BE2C (cell line): ENCODE results near the gene SARDH.
"Not testable (repeated sequence)": the region's sequence is repeated elsewhere in the genome, so short reads cannot be mapped to it uniquely, and the experiment has no call there.

Experiments used
- DNase-seq: peaks from one replicate; pipeline ENCODE4 v3.0.0-alpha.2; 2020
- H3K27me3 ChIP-seq: fragments of 250-450 bp; sonication (Bioruptor Pico); 2 replicates; pipeline ENCODE4 v1.5.1; 2020; ENCODE audit warnings: mild to moderate bottlenecking
- H3K36me3 ChIP-seq: fragments of 250-450 bp; sonication (Bioruptor Pico); 2 replicates; pipeline ENCODE4 v1.5.1; 2020; ENCODE audit warnings: mild to moderate bottlenecking
- H3K4me1 ChIP-seq: fragments of 250-450 bp; sonication (Bioruptor Pico); 2 replicates; pipeline ENCODE4 v1.5.1; 2020
- H3K4me3 ChIP-seq: 2 replicates; pipeline ENCODE4 v1.5.1; 2011; ENCODE audit warnings: low read depth, low read length
- H3K9me3 ChIP-seq: fragments of 250-450 bp; sonication (Bioruptor Pico); 2 replicates; pipeline ENCODE4 v1.5.1; 2020
- TF ChIP-seq, protein P1 (sequence below): IDR thresholded peaks from 2 replicates; pipeline ENCODE4 v1.5.1; 2012; ENCODE audit warnings: mild to moderate bottlenecking, low read depth, low read length

The SARDH gene

DNA sequence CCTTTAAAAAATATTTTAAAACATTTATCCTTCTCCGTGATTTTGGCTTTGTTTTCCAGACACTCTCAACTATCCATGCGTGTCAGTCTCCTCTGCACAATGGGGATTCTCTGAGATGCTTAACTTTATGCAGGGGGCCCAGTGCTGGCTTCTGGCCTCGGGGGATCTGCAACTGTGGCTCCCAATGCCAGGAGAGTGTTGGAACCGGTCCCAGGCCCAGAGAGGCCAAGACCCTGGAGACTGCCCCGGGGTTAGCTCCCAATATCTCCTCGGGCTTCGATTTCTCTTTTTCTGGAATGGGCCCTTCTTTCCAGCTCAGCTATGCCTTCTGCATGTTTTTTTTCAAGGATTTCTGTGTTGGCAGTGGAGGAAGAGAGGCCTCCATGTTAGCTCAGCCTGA lies 20.1 kb upstream of the SARDH start:
- TF ChIP-seq, protein P1, sequence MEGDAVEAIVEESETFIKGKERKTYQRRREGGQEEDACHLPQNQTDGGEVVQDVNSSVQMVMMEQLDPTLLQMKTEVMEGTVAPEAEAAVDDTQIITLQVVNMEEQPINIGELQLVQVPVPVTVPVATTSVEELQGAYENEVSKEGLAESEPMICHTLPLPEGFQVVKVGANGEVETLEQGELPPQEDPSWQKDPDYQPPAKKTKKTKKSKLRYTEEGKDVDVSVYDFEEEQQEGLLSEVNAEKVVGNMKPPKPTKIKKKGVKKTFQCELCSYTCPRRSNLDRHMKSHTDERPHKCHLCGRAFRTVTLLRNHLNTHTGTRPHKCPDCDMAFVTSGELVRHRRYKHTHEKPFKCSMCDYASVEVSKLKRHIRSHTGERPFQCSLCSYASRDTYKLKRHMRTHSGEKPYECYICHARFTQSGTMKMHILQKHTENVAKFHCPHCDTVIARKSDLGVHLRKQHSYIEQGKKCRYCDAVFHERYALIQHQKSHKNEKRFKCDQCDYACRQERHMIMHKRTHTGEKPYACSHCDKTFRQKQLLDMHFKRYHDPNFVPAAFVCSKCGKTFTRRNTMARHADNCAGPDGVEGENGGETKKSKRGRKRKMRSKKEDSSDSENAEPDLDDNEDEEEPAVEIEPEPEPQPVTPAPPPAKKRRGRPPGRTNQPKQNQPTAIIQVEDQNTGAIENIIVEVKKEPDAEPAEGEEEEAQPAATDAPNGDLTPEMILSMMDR = no peak
- no peaks in the 10 kb centered on the region for H3K9me3 ChIP-seq

DNA sequence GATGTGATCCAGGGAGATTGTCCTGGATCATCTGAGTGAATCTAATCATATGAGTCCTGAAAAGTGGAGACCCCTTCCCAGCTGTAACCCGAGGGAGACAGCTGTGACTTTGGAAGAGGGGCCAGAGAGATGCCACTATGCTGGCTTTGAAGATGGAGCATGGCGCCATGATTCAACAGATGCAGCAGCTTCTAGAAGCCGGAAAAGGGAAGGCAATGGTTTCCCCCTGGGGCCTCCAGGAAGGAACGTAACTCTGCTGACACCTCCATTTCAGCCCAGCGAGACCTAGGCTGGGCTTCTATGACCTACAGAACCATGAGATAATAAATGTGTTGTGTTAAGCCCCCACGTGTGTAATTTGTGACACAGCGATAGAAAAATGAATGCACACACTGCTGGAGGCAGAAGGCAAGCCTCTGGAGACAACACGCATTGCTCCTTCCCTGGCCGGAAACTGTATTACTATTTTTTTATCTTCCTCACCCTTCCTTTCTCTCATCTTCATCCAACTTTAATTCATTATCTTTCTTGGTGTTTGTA lies 16.6 kb upstream of the SARDH start:
- Histone ChIP-seq H3K27me3 (no peaks in the 10 kb centered on the region), H3K36me3 (no peaks in the 10 kb centered on the region; the same call in 1 of the 2 replicates), H3K4me1 (no peaks in the 10 kb centered on the region; the same call in 1 of the 2 replicates), H3K4me3 (no peak overlapping the region), H3K9me3 (no peaks in the 10 kb centered on the region)
- TF ChIP-seq, protein P1 = no peak
- no peak for DNase-seq

More for the DNA sequence above, 20.1 kb upstream of the SARDH start:
- Histone ChIP-seq H3K4me3 (no peak overlapping the region), H3K4me1 (no peaks in the 10 kb centered on the region; the same call in 1 of the 2 replicates), H3K36me3 (peaks cover 17% of the 10 kb centered on the region), H3K27me3 (no peaks in the 10 kb centered on the region)
- DNase-seq = peak; percentile 57

DNA sequence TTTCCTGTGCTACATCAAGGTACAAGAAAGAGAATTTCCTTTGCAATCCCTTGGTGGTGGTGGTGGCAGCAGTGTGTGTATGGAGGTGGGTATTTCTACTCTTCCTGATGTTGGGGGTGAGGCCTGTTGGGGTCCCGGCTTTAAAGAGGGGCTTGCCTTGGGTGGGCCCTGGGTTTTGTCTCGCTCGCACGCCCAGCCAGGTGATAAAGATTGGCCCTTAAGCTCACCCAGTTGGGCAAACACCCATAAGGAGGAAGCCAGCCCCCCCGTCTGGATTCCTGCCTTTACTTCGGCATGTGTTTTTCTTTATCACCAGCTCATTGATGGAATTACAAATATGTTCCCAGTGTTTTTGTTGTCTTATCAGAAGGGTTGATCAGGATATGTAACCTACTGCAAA lies 16.0 kb upstream of the SARDH start:
- H3K4me3 ChIP-seq = no peak overlapping the region
- no peak for DNase-seq
- no peaks in the 10 kb centered on the region for H3K36me3 ChIP-seq
- H3K27me3 ChIP-seq = no peaks in the 10 kb centered on the region
- TF ChIP-seq, protein P1 = no peak
- no peaks in the 10 kb centered on the region for H3K9me3 ChIP-seq
- H3K4me1 ChIP-seq = no peaks in the 10 kb centered on the region; the same call in 1 of the 2 replicates

DNA sequence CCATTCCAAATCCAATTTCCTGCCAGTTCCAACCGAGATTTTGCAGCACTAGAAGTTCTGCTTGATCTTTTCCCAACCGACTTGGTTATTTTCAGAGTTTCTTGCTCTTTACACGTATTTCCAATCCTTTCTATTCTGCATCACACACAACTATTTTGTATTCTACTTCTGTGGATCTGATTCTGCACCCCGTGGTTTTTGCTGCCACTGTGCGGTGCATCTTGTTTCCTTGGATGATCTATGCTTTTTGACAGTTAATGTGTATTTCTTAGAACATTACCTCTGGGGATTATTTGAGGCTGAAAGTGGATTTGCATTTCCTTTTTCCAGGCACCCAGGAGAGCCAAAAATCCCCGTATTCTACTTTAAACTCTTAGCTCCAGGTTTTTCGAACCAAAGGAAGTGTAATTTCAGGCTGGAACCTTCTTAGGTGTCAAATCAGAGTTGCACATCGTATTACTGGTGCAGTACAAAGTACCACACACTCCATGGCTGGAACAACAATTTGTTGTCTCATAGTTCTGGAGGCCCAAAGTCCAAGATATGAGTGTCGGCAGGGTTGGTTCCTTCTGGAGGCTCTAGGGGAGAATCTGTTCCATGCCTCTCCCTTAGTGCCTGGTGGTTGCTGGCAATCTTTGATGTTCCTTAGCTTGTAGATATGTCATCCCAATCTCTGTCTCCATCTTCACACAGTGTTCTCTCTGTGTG lies 14.7 kb upstream of the SARDH start:
- H3K4me3 ChIP-seq = no peak overlapping the region
- no peaks in the 10 kb centered on the region for H3K9me3 ChIP-seq
- TF ChIP-seq, protein P1 = no peak
- DNase-seq = no peak
- no peaks in the 10 kb centered on the region for H3K27me3 ChIP-seq
- H3K4me1 ChIP-seq = no peaks in the 10 kb centered on the region; the same call in 1 of the 2 replicates
- H3K36me3 ChIP-seq = no peaks in the 10 kb centered on the region

DNA sequence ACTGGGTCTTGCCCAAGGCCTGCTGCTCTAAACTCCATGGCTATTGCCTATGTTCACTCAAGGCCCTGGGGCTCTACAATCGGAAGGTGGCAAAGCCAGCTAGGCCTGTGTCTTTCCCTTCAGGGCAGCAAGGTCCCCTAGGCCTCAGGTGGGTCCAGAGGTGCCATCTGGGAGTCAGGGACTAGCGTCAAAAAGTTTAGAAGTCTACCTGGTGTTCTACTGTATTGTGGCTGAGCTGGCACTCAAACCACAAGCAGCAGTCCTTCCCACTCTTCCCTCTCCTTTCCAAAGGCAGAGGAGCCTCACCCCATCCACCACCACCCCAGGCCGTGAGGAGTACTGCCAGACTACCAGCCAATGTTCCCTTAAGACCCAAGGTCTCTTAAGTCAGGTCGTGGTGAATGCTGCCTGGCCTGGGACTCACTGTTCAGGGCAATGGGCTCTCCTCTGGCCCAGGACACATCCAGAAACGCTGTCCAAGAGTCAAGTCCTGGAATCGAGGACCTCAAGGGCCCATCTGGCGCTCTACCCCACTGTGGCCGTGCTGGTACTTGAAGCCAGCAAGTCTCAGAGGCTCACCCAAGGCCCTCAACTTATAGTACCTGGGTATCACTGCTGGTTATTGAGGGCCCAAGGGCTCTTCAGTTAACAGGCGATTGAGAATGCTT lies 13.0 kb upstream of the SARDH start:
- H3K36me3 ChIP-seq = no peaks in the 10 kb centered on the region
- no peak for DNase-seq
- TF ChIP-seq, protein P1 = no peak
- H3K4me3 ChIP-seq = no peak overlapping the region
- no peaks in the 10 kb centered on the region for H3K4me1 ChIP-seq
- no peaks in the 10 kb centered on the region for H3K27me3 ChIP-seq
- no peaks in the 10 kb centered on the region for H3K9me3 ChIP-seq

DNA sequence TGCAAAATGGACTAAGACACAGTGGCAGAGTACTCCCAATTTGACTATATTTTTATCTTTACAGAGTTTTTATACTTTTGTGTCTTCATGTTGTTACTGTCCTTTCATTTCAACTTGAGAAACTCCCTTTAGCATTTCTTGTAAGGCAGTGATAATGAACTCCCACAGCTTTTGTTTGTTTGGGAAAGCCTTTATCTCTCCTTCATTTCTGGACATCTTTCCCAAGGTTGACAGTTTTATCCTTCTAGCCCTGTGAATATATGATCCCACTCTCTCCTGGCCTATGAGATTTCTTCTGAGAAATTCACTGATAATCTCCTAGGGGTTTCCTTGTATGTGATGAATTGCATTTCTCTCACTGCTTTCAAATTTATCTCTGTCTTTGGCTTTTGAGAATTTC lies 9.2 kb upstream of the SARDH start:
- Histone ChIP-seq H3K9me3 (no peaks in the 10 kb centered on the region), H3K4me1 (no peaks in the 10 kb centered on the region), H3K4me3 (no peak overlapping the region), H3K27me3 (no peaks in the 10 kb centered on the region), H3K36me3 (no peaks in the 10 kb centered on the region)
- no peak for DNase-seq
- TF ChIP-seq, protein P1 = no peak

DNA sequence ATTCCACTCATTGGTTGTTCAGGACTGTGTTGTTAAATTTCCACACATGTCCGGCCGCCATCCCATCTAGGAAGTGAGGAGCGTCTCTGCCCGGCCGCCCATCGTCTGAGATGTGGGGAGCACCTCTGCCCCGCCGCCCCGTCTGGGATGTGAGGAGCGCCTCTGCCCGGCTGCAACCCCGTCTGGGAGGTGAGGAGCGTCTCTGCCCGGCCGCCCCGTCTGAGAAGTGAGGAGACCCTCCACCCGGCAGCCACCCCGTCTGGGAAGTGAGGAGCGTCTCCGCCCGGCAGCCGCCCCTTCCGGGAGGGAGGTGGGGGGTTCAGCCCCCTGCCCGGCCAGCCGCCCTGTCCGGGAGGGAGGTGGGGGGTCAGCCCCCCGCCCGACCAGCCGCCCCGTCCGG lies 6.4 kb upstream of the SARDH start:
- not testable (repeated sequence) for H3K4me1 ChIP-seq, DNase-seq, H3K4me3 ChIP-seq, H3K27me3 ChIP-seq, H3K36me3 ChIP-seq, H3K9me3 ChIP-seq
